HEK293 (cell line): ENCODE data around the gene IL17REL.

Experiments used
- FEZF1 ChIP-seq: fragments of 450-650 bp; formaldehyde crosslinking; IDR thresholded peaks from 2 replicates; pipeline ENCODE4 v1.5.1; 2016; ENCODE audit warnings: missing biosample characterization, missing genetic modification characterization
- GLIS1 ChIP-seq: fragments of 450-650 bp; formaldehyde crosslinking; IDR thresholded peaks from 2 replicates; pipeline ENCODE4 v1.5.1; 2016; ENCODE audit warnings: missing biosample characterization, missing genetic modification characterization
- KLF9 ChIP-seq: fragments of 450-650 bp; formaldehyde crosslinking; IDR thresholded peaks from 2 replicates; pipeline ENCODE4 v1.5.1; 2016; ENCODE audit warnings: missing biosample characterization, missing genetic modification characterization, low read depth
- SALL2 ChIP-seq: fragments of 450-650 bp; formaldehyde crosslinking; IDR thresholded peaks from 2 replicates; pipeline ENCODE4 v1.5.0; 2017; ENCODE audit warnings: missing biosample characterization, mild to moderate bottlenecking, missing genetic modification characterization, borderline replicate concordance
- SCRT2 ChIP-seq: fragments of 450-650 bp; formaldehyde crosslinking; IDR thresholded peaks from 2 replicates; pipeline ENCODE4 v1.5.1; 2016; ENCODE audit warnings: missing biosample characterization, missing genetic modification characterization
- ZBTB1 ChIP-seq: fragments of 450-650 bp; formaldehyde crosslinking; IDR thresholded peaks from 2 replicates; pipeline ENCODE4 v1.5.1; 2016; ENCODE audit warnings: missing biosample characterization, missing genetic modification characterization
- ZBTB20 ChIP-seq: fragments of 450-650 bp; formaldehyde crosslinking; IDR thresholded peaks from 2 replicates; pipeline ENCODE4 v1.5.1; 2016; ENCODE audit warnings: missing biosample characterization, missing genetic modification characterization
- ZBTB7A ChIP-seq: fragments of 450-650 bp; formaldehyde crosslinking; IDR thresholded peaks from 2 replicates; pipeline ENCODE4 v1.5.1; 2016; ENCODE audit warnings: low read depth, missing biosample characterization, missing genetic modification characterization
- ZNF112 ChIP-seq: fragments of 450-650 bp; formaldehyde crosslinking; IDR thresholded peaks from 2 replicates; pipeline ENCODE4 v1.5.0; 2017; ENCODE audit warnings: missing biosample characterization, missing genetic modification characterization
- ZNF114 ChIP-seq: fragments of 450-650 bp; formaldehyde crosslinking; IDR thresholded peaks from 2 replicates; pipeline ENCODE4 v1.5.0; 2017; ENCODE audit warnings: missing biosample characterization, missing genetic modification characterization
- ZNF155 ChIP-seq: fragments of 450-650 bp; formaldehyde crosslinking; IDR thresholded peaks from 2 replicates; pipeline ENCODE4 v1.5.1; 2016; ENCODE audit warnings: missing biosample characterization, missing genetic modification characterization
- ZNF214 ChIP-seq: fragments of 450-650 bp; formaldehyde crosslinking; IDR thresholded peaks from 2 replicates; pipeline ENCODE4 v1.5.1; 2017; ENCODE audit warnings: missing biosample characterization, mild to moderate bottlenecking, missing genetic modification characterization, borderline replicate concordance
- ZNF239 ChIP-seq: fragments of 450-650 bp; formaldehyde crosslinking; IDR thresholded peaks from 2 replicates; pipeline ENCODE4 v1.5.1; 2016; ENCODE audit warnings: missing biosample characterization, missing genetic modification characterization
- ZNF404 ChIP-seq: fragments of 450-650 bp; formaldehyde crosslinking; IDR thresholded peaks from 2 replicates; pipeline ENCODE4 v1.5.1; 2017; ENCODE audit warnings: missing biosample characterization, missing genetic modification characterization
- ZNF501 ChIP-seq: fragments of 450-650 bp; formaldehyde crosslinking; IDR thresholded peaks from 2 replicates; pipeline ENCODE4 v1.5.1; 2016; ENCODE audit warnings: missing biosample characterization, missing genetic modification characterization
- ZNF529 ChIP-seq: fragments of 450-650 bp; formaldehyde crosslinking; IDR thresholded peaks from 2 replicates; pipeline ENCODE4 v1.5.1; 2017; ENCODE audit warnings: missing genetic modification characterization, missing biosample characterization; ENCODE audit not compliant: insufficient replicate concordance
- ZNF600 ChIP-seq: fragments of 450-650 bp; formaldehyde crosslinking; IDR thresholded peaks from 2 replicates; pipeline ENCODE4 v1.5.1; 2016; ENCODE audit warnings: missing biosample characterization, missing genetic modification characterization
- ZNF610 ChIP-seq: fragments of 450-650 bp; formaldehyde crosslinking; IDR thresholded peaks from 2 replicates; pipeline ENCODE4 v1.5.1; 2016; ENCODE audit warnings: missing biosample characterization, missing genetic modification characterization, borderline replicate concordance
- ZNF624 ChIP-seq: fragments of 450-650 bp; formaldehyde crosslinking; IDR thresholded peaks from 2 replicates; pipeline ENCODE4 v1.5.1; 2017; ENCODE audit warnings: missing biosample characterization, missing genetic modification characterization
- ZNF629 ChIP-seq: fragments of 450-650 bp; formaldehyde crosslinking; IDR thresholded peaks from 2 replicates; pipeline ENCODE4 v1.5.1; 2017; ENCODE audit warnings: missing biosample characterization, missing genetic modification characterization
- ZNF658 ChIP-seq: fragments of 450-650 bp; formaldehyde crosslinking; IDR thresholded peaks from 2 replicates; pipeline ENCODE4; 2016; ENCODE audit warnings: missing biosample characterization, missing genetic modification characterization
- TF ChIP-seq, protein P1 (sequence below): fragments of 450-650 bp; formaldehyde crosslinking; IDR thresholded peaks from 2 replicates; pipeline ENCODE4 v1.5.1; 2017; ENCODE audit warnings: missing biosample characterization, mild to moderate bottlenecking, missing genetic modification characterization, moderate library complexity
- TF ChIP-seq, protein P2 (sequence below): fragments of 450-650 bp; formaldehyde crosslinking; IDR thresholded peaks from 2 replicates; pipeline ENCODE4 v1.5.1; 2016; ENCODE audit warnings: missing biosample characterization, missing genetic modification characterization
- TF ChIP-seq, protein P3 (sequence below): fragments of 450-650 bp; formaldehyde crosslinking; IDR thresholded peaks from 2 replicates; pipeline ENCODE4 v1.5.1; 2017; ENCODE audit warnings: missing biosample characterization, missing genetic modification characterization
- TF ChIP-seq, protein P4 (sequence below): fragments of 450-650 bp; formaldehyde crosslinking; IDR thresholded peaks from 2 replicates; pipeline ENCODE4; 2016; ENCODE audit warnings: missing biosample characterization, missing genetic modification characterization
- TF ChIP-seq, protein P5 (sequence below): fragments of 450-650 bp; formaldehyde crosslinking; IDR thresholded peaks from 2 replicates; pipeline ENCODE4 v1.5.1; 2016; ENCODE audit warnings: missing biosample characterization, missing genetic modification characterization
- TF ChIP-seq, protein P6 (sequence below): fragments of 450-650 bp; formaldehyde crosslinking; IDR thresholded peaks from 2 replicates; pipeline ENCODE4 v1.5.1; 2016; ENCODE audit warnings: missing biosample characterization, missing genetic modification characterization, low read depth

IL17REL gene

DNA sequence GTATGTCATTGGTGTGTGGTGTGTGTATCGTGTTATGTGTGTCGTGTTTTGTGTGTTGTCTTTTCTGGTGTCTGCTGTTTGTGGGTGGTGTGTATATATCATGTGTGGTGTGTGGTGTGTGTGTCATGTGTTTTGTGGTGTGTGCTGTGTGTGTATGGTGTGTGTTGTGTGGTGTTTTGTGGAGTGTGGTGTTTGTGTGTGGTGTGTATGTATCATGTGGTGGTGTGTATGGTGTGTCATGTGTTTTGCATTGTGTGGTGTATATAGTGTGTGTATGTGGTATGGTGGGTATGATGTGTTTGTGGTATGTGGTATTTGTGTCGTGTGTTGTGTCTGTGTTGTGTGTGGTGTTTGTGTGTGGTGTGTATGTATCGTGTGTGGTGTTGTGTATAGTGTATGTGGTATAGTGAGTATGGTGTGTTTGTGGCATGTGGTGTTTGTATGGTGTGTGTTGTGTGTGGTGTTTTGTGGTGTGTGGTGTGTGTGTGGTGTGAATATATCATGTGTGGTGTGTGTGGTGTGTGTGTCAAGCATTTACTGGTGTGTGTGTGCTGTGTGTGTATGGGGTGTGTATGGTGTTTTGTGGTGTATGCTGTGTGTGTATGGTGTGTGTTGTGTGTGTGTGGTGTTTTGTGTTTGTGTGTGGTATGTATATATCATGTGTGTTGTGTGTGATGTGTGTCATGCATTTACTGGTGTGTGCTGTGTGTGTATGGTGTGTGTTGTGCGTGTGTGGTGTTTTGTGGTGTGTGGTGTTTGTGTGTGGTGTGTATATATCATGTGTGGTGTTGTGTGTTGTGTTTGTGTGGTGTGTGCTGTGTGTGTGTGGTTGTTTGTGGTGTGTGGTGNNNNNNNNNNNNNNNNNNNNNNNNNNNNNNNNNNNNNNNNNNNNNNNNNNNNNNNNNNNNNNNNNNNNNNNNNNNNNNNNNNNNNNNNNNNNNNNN, 39.3 kb downstream of the IL17REL start (continued):
- TF ChIP-seq, protein P1, sequence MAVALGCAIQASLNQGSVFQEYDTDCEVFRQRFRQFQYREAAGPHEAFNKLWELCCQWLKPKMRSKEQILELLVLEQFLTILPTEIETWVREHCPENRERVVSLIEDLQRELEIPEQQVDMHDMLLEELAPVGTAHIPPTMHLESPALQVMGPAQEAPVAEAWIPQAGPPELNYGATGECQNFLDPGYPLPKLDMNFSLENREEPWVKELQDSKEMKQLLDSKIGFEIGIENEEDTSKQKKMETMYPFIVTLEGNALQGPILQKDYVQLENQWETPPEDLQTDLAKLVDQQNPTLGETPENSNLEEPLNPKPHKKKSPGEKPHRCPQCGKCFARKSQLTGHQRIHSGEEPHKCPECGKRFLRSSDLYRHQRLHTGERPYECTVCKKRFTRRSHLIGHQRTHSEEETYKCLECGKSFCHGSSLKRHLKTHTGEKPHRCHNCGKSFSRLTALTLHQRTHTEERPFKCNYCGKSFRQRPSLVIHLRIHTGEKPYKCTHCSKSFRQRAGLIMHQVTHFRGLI (tag by site-specific recombination): no peak
- TF ChIP-seq ZNF239 (tag by site-specific recombination) (peak; percentile 77; the same call in 1 of the 2 replicates), ZNF155 (tag by site-specific recombination) (peak; percentile 20), ZNF629 (no peak), ZNF658 (tag by site-specific recombination) (no peak), ZNF214 (tag by site-specific recombination) (no peak), ZNF404 (tag by site-specific recombination) (no peak), ZNF529 (tag by site-specific recombination) (no peak), SCRT2 (tag by site-specific recombination) (no peak), ZNF624 (tag by site-specific recombination) (no peak), ZNF610 (tag by site-specific recombination) (no peak), FEZF1 (tag by site-specific recombination) (no peak), GLIS1 (no peak), KLF9 (tag by site-specific recombination) (no peak), ZNF112 (tag by site-specific recombination) (0 out of 2 replicates have a peak, but pooled peaks have one; percentile 33), ZBTB20 (tag by site-specific recombination) (no peak; the same call in 1 of the 2 replicates), ZNF114 (tag by site-specific recombination) (no peak), ZBTB1 (tag by site-specific recombination) (peak; percentile 5; the same call in 1 of the 2 replicates), SALL2 (tag by site-specific recombination) (0 out of 2 replicates have a peak, but pooled peaks have one; percentile 46), ZNF600 (tag by site-specific recombination) (no peak), ZBTB7A (tag by site-specific recombination) (no peak; the same call in 1 of the 2 replicates), ZNF501 (tag by site-specific recombination) (no peak)
- TF ChIP-seq, protein P2, sequence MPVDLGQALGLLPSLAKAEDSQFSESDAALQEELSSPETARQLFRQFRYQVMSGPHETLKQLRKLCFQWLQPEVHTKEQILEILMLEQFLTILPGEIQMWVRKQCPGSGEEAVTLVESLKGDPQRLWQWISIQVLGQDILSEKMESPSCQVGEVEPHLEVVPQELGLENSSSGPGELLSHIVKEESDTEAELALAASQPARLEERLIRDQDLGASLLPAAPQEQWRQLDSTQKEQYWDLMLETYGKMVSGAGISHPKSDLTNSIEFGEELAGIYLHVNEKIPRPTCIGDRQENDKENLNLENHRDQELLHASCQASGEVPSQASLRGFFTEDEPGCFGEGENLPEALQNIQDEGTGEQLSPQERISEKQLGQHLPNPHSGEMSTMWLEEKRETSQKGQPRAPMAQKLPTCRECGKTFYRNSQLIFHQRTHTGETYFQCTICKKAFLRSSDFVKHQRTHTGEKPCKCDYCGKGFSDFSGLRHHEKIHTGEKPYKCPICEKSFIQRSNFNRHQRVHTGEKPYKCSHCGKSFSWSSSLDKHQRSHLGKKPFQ (tag by site-specific recombination): peak; percentile 97
- TF ChIP-seq, protein P3, sequence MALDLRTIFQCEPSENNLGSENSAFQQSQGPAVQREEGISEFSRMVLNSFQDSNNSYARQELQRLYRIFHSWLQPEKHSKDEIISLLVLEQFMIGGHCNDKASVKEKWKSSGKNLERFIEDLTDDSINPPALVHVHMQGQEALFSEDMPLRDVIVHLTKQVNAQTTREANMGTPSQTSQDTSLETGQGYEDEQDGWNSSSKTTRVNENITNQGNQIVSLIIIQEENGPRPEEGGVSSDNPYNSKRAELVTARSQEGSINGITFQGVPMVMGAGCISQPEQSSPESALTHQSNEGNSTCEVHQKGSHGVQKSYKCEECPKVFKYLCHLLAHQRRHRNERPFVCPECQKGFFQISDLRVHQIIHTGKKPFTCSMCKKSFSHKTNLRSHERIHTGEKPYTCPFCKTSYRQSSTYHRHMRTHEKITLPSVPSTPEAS (tag by site-specific recombination): 0 out of 2 replicates have a peak, but pooled peaks have one; percentile 8
- TF ChIP-seq, protein P4, sequence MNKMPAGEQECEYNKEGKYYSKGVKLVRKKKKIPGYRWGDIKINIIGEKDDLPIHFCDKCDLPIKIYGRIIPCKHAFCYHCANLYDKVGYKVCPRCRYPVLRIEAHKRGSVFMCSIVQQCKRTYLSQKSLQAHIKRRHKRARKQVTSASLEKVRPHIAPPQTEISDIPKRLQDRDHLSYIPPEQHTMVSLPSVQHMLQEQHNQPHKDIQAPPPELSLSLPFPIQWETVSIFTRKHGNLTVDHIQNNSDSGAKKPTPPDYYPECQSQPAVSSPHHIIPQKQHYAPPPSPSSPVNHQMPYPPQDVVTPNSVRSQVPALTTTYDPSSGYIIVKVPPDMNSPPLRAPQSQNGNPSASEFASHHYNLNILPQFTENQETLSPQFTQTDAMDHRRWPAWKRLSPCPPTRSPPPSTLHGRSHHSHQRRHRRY (tag by site-specific recombination): peak; percentile 62; the same call in 1 of the 2 replicates
- TF ChIP-seq, protein P5, sequence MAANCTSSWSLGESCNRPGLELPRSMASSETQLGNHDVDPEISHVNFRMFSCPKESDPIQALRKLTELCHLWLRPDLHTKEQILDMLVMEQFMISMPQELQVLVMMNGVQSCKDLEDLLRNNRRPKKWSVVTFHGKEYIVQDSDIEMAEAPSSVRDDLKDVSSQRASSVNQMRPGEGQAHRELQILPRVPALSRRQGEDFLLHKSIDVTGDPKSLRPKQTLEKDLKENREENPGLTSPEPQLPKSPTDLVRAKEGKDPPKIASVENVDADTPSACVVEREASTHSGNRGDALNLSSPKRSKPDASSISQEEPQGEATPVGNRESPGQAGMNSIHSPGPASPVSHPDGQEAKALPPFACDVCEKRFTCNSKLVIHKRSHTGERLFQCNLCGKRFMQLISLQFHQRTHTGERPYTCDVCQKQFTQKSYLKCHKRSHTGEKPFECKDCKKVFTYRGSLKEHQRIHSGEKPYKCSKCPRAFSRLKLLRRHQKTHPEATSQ: 0 out of 2 replicates have a peak, but pooled peaks have one; percentile 8
- TF ChIP-seq, protein P6, sequence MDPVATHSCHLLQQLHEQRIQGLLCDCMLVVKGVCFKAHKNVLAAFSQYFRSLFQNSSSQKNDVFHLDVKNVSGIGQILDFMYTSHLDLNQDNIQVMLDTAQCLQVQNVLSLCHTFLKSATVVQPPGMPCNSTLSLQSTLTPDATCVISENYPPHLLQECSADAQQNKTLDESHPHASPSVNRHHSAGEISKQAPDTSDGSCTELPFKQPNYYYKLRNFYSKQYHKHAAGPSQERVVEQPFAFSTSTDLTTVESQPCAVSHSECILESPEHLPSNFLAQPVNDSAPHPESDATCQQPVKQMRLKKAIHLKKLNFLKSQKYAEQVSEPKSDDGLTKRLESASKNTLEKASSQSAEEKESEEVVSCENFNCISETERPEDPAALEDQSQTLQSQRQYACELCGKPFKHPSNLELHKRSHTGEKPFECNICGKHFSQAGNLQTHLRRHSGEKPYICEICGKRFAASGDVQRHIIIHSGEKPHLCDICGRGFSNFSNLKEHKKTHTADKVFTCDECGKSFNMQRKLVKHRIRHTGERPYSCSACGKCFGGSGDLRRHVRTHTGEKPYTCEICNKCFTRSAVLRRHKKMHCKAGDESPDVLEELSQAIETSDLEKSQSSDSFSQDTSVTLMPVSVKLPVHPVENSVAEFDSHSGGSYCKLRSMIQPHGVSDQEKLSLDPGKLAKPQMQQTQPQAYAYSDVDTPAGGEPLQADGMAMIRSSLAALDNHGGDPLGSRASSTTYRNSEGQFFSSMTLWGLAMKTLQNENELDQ (tag by site-specific recombination): no peak
